HG03108 (cell line): ENCODE data around the gene FOXF2.

Experiments
- ATAC-seq: cut with Tn5 transposase; IDR thresholded peaks from one replicate; pipeline ENCODE4 v1.9.1; 2021; ENCODE audit warnings: moderate library complexity; ENCODE audit not compliant: unreplicated experiment

FOXF2 gene

DNA sequence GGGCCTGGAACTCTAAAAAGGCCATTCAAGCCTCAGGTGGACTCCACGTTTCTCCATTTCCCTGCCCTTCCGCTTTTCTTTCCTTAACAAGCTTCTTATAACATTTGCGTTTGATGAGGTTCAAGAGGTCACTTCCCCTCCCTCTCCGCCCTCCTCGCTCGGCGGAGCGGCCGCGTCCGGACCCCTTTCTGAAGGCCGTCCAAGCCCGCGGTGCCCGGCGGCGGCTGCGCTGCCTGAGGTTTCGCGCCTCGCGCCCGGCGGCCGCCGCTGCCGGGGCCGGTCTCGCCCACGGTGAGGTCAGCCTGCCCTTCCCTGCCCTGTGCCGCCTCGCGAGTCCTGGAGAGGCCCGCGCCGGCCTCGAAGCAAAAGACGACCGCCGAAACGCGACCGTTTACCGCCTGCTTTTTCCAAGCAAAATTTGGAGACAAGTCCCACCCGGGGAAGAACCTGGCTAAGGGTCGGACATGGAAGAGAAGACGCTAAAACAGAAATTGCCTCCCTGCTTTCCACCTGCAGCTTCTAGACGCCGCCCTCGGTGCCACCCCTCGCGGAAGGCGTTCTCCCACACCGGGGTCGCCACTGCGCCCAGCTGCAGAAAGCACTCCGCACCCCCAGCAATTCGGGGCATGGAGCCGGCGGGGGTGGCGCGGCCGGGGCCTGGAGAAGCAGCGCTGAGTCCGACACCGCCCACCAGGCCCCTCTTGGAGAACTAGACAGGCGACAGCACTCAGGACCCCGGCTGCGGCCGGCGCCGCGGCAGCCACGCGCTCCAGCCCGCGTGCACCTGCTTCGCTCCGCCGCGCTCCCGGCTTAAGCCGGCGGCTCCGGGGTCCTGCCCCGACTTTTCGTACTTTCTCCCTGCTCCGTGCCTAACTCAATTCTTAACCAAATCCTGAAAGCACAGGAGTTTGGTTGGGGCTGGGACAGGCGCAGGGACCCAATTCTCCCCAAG lies 11.0 kb upstream of the FOXF2 start:
- ATAC-seq: no peak

GRCh38 chr6:1379017-1379787 lies 10.2 kb upstream of the FOXF2 start:
- ATAC-seq: no peak

- no peak for ATAC-seq
Observed at GRCh38 chr6:1379788-1380147, 9.6 kb upstream of the FOXF2 start.

- ATAC-seq: no peak
Observed at GRCh38 chr6:1380625-1381427, 8.6 kb upstream of the FOXF2 start.

- no peak for ATAC-seq
Observed at GRCh38 chr6:1381481-1382330, 7.7 kb upstream of the FOXF2 start.

DNA sequence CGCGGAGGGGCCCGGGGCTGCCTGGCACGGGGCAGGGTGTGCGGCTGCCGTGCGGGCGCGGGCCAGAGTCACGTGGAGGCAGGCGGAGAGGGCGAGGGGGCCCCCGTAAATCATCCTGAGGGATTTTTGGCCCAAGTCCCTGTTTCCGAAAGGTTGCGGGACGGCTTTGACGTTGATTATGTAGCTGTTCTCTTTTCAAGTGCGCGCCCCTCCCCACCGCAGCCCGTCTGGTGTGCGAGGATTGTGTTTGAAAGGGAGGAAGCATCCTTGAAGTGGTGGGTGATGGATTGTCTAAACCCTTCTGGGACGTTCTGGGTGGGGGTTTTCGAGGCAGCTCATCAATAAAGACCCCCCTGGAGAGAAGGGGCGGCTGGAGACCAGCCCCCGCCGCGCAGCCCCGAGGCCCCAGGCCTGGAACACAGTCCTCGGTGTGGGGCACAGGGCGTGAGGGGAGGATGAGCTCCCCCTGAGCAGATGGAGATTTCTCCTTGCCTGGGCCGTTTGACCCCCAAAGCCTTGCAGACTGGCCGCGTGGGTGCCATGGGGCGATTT lies 7.0 kb upstream of the FOXF2 start:
- no peak for ATAC-seq

DNA sequence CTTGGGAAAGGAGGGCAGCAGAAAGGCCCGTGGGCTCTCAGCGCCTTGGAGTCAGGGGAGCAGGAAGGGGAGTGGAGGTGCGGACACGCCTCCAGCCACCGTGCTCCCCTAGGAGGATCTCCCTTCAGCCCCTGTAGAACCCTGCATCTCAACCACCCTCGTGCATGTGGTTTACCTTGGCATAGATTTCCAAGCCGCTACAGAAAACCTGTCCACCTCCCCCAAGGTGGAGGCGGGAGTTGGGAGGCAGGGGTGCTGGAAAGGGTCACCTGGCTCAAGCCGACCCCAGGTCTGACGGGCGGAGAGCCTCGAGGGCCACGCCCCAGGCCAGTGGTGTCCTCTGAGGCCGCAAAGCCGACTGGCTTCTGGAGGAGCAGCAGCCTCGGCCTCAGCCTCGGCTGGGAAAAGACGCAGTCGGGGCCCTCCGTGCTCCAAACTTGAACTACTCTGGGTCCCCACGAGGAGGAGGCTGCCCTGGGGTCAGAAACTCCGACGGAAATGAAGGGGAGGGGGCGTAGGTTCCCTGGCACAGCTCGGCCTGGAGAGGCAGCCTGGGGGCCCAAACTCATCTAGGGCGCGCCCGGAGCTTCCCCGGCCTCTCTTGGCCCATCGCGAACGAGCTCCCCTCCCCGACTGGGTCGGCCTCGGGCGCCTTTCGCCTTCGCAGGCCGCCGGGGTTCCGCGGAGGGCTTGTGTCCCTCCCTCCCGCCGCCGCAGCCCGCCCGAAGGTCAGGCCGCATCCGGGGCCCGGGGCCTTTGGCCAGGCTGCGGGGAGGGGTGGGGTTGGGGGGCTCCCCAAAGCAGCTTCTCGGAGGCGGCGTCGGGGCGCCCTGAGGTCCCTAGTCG lies 6.3 kb upstream of the FOXF2 start:
- no peak for ATAC-seq

DNA sequence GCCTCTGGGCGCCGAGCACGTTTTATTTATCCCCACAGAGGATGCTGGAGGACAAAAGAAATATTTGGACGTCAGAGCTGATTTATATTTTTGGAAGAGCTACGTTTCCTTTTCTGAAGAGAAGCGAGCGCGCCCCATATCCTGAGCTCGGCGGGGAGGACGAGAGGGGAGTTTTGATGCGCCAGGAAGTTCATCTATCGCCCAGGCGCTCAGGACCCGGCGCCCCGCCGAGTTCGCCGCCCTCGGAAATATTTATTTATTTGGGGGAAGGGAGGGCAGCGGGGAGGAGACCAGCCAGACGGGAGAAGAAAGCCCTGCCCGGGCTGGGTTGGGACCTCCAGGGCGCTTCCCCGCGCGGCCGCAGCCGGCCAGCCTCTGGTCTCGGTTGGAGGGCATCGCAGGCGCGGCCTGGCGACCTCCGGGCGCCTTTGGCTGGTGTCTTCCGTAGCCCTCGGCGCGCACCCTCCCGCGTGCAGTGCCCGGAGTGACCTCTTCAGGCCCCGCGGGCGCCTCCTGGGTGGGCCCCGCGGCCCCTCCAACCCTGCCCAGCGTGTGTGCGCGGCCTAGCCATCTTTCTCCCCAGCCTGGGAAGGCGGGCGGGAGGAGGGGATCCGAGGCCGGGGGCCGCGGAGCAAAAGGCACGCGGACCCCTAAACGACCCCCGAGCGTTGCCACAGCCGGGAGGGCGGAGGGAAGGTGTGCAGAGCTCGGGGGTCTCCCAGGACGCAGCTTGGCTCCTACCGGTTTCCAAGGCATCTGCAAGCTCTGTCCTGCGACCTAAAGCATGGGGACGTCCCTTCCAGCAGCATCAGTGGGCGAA lies 5.4 kb upstream of the FOXF2 start:
- no peak for ATAC-seq

GRCh38 chr6:1384549-1385128 lies 4.7 kb upstream of the FOXF2 start:
- ATAC-seq: no peak

DNA sequence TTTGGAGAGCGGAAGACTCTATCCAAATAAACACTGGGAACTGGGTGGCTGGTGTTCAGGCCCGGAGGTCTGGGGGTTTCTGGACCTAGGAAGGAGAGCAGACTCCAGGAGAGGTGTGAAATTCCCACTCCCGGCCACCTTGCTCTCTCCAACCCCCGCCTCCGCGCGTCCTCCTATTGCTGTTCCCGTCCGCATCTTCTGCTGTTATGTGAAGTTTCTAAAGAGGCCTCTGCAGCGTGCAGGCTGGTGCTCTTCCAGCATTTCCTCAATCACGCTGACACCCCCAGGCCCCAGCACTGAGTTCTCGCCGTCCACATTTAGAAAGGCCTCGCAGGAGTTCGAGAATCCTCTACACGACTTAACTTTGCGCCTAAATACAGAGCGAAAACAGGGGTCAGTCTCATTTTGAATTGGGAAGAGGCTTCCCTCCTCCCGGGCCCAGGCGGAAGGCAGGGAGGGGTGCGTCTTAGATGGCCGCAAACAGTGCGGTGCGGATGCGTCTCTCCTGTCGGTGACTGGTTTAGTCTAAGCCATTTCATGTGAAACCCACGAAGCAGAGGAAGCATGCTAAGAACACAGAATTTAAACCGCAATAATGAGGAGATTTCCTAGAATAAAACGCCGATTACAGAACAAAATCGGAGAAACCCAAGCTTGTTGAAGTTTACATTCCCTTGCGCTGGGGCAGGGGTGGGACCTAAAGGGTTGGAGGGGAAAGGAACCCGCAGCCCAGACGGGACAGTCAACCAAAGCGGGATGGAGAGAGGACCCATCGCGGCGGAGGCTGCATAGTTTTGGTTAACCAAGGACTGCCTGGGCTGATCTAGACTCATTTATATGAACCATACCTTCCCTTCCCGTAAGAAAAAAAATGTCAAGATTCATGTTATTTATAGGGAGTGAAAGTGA lies 4.0 kb upstream of the FOXF2 start:
- no peak for ATAC-seq

DNA sequence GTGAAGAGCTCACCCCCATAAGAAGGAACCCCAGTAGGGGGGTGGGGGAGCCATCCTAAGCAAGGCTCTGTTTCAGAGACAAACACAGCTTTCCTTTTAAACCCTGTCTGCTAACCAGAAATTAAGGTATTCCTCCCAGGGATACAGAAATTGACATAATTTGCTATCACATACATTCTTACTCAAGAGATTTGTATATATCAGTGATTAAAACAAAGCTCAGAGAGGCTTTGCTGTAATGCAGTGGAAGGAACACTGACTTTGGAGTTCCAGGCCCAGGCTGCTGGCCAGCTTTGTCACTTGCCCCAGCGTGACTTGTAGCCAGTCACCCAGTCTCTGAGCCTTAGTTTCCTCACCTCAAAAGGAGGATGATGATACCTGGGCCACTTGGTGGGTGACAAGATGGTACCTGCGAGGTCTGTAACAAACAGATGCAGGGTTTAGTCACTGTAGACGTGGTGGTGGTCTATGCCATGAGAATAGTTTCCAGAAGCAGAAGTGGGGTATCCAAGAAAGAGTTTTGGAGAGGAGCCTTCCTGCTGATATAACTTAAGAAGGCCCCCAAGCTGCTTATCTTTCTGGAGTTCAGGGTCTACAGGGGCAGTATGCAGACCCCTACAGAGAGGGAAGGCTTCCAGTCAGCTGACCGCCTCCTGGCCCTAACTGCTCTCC lies 3.2 kb upstream of the FOXF2 start:
- no peak for ATAC-seq

DNA sequence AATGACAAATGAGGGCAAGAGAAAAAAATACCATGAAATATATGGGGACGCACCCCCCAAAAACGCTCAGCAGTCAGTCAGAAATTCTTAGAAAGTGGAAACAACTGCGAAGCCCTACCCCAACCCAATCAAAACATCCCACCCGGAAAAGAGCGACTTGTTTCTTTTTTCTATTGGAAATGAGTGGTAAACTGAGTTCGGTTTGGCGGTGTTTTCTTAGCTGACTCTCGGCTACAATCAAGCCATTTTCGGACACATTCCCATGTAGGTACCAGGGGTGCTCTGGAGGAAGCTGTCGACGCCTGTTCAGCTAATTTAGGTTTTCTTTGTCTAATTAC lies 1.9 kb upstream of the FOXF2 start:
- ATAC-seq: no peak

GRCh38 chr6:1387876-1388629 lies 1.3 kb upstream of the FOXF2 start:
- ATAC-seq: no peak

GRCh38 chr6:1388630-1389368 lies 577 bp upstream of the FOXF2 start:
- no peak for ATAC-seq
